Parathyroid adenoma (tissue), 2 donors: Measurements from ENCODE around the gene KAZN.
A peak's percentile ranks its signal among the peaks of the same experiment; 100 is the strongest.

ENCODE experiments used
- H2AFZ ChIP-seq: fragments of 300-600 bp; sonication (generic); one replicate; pipeline ENCODE4 v1.7.0; 2017; ENCODE audit warnings: antibody characterized with exemption, mild to moderate bottlenecking
- H3K27ac ChIP-seq: fragments of 300-600 bp; sonication (generic); one replicate; pipeline ENCODE4 v1.7.0; 2017
- H3K27me3 ChIP-seq: fragments of 300-600 bp; sonication (generic); one replicate; pipeline ENCODE4 v1.7.0; 2017; ENCODE audit warnings: low read length; ENCODE audit not compliant: control insufficient read depth, insufficient read depth
- H3K36me3 ChIP-seq: fragments of 300-600 bp; sonication (generic); one replicate; pipeline ENCODE4 v1.7.0; 2017; ENCODE audit warnings: low read length; ENCODE audit not compliant: control insufficient read depth, insufficient read depth
- H3K4me1 ChIP-seq: fragments of 300-600 bp; sonication (generic); one replicate; pipeline ENCODE4 v1.7.0; 2017; ENCODE audit warnings: control low read depth
- H3K4me2 ChIP-seq: fragments of 300-600 bp; sonication (generic); one replicate; pipeline ENCODE4 v1.7.0; 2017; ENCODE audit warnings: low read length
- H3K4me3 ChIP-seq: fragments of 300-600 bp; sonication (generic); one replicate; pipeline ENCODE4 v1.7.0; 2017; ENCODE audit warnings: low read depth, low read length
- H3K79me2 ChIP-seq: fragments of 300-600 bp; sonication (generic); one replicate; pipeline ENCODE4 v1.7.0; 2017; ENCODE audit warnings: control low read depth
- H3K9ac ChIP-seq: fragments of 300-600 bp; sonication (generic); one replicate; pipeline ENCODE4 v1.7.0; 2017; ENCODE audit warnings: mild to moderate bottlenecking
- H3K9me3 ChIP-seq: fragments of 300-600 bp; sonication (generic); one replicate; pipeline ENCODE4 v1.7.0; 2017; ENCODE audit warnings: low read length; ENCODE audit not compliant: control insufficient read depth
- CTCF ChIP-seq: fragments of 300-600 bp; sonication (generic); IDR thresholded peaks from one replicate; pipeline ENCODE4 v1.7.0; 2017; ENCODE audit warnings: antibody characterized with exemption, mild to moderate bottlenecking
- donor health status: primary hyperparathyroidism.

Gene KAZN

GRCh38 chr1:14955976-14956375 lies 357.5 kb downstream of the KAZN start:
- H3K4me2 ChIP-seq = no peak overlapping the region
- H3K27ac ChIP-seq = peak overlapping the region; percentile 39
- H3K36me3 ChIP-seq = no peaks in the 10 kb centered on the region

GRCh38 chr1:14956579-14957195 lies 358.2 kb downstream of the KAZN start:
- no peak overlapping the region for H3K9ac ChIP-seq
- no peaks in the 10 kb centered on the region for H3K9me3 ChIP-seq
- H3K79me2 ChIP-seq = peaks cover 21% of the 10 kb centered on the region
- no peak overlapping the region for H3K27ac ChIP-seq
- no peaks in the 10 kb centered on the region for H3K36me3 ChIP-seq
- no peak overlapping the region for H3K4me3 ChIP-seq
- TF ChIP-seq CTCF = no peak
- H2AFZ ChIP-seq = no peak overlapping the region
- H3K27me3 ChIP-seq = no peaks in the 10 kb centered on the region
- peaks cover 15% of the 10 kb centered on the region for H3K4me1 ChIP-seq
- no peak overlapping the region for H3K4me2 ChIP-seq

More at GRCh38 chr1:14955976-14956375, 357.5 kb downstream of the KAZN start:
- H3K9ac ChIP-seq = no peak overlapping the region
- no peak overlapping the region for H3K4me3 ChIP-seq
- H3K79me2 ChIP-seq = peaks cover 17% of the 10 kb centered on the region
- no peak overlapping the region for H2AFZ ChIP-seq
- no peaks in the 10 kb centered on the region for H3K27me3 ChIP-seq
- H3K9me3 ChIP-seq = no peaks in the 10 kb centered on the region
- peaks cover 15% of the 10 kb centered on the region for H3K4me1 ChIP-seq
- TF ChIP-seq CTCF = no peak

GRCh38 chr1:14957375-14958098 lies 359.1 kb downstream of the KAZN start:
- Histone ChIP-seq H2AFZ (no peak overlapping the region), H3K36me3 (no peaks in the 10 kb centered on the region), H3K79me2 (peaks cover 21% of the 10 kb centered on the region), H3K9me3 (no peaks in the 10 kb centered on the region), H3K27ac (no peak overlapping the region), H3K4me3 (no peak overlapping the region), H3K27me3 (no peaks in the 10 kb centered on the region), H3K4me2 (no peak overlapping the region), H3K4me1 (peaks cover 15% of the 10 kb centered on the region), H3K9ac (no peak overlapping the region)
- no peak for TF ChIP-seq CTCF

- Histone ChIP-seq H3K9me3 (no peaks in the 10 kb centered on the region), H3K4me3 (no peak overlapping the region), H3K9ac (no peak overlapping the region), H2AFZ (no peak overlapping the region), H3K36me3 (no peaks in the 10 kb centered on the region), H3K27ac (no peak overlapping the region), H3K27me3 (no peaks in the 10 kb centered on the region), H3K4me1 (peaks cover 9% of the 10 kb centered on the region), H3K79me2 (peaks cover 21% of the 10 kb centered on the region), H3K4me2 (no peak overlapping the region)
- TF ChIP-seq CTCF = no peak
Observed at GRCh38 chr1:14958249-14959058, 360.0 kb downstream of the KAZN start.
